Measurements from ENCODE around the gene SETX. TPM values are rescaled to one million over a fixed set of nuclear protein-coding genes. Genes with fewer than 3 reads are reported as not detected.

The SETX gene
- total and polyA plus RNA-seq, 2 of the 13 experiments (the other 11 are each of a cell fraction or from before 2014, with no cell fraction given): 13.2 to 39.0 TPM

- no peak for TF ChIP-seq ATF4 (CRISPR knock-in tag; IDR thresholded peaks at IDR 0.05)
- no peak for TF ChIP-seq RNF219 (CRISPR knock-in tag; IDR thresholded peaks at IDR 0.05)
These were observed 36.2 kb upstream of the SETX start (continued) for GRCh38 chr9:132390966-132391365.

- Histone ChIP-seq H3K27ac (ENCODE audit: extremely low read length, insufficient read depth, low read length) (no peak overlapping the region), H3K4me3 (replicated peaks in 1 of 3; ENCODE audit: insufficient read depth in 1 of 3, low read depth in 2 of 3, low read length in 3 of 3) (no peak overlapping the region), H3K27me3 (ENCODE audit: control insufficient read depth in 1 of 2, insufficient read depth in 2 of 2, low read length in 2 of 2) (no peaks in the 10 kb centered on the region), H3K79me2 (ENCODE audit: insufficient read depth, low read length) (no peaks in the 10 kb centered on the region), H3K36me3 (replicated peaks in 1 of 2; ENCODE audit: control insufficient read depth in 1 of 2, insufficient read depth in 2 of 2, low read length in 2 of 2) (peaks cover 22 to 60% of the 10 kb centered on the region in 2 experiments; a peak in 4 of 5 replicates), H3K9ac (ENCODE audit: insufficient read depth, low read depth, low read length) (no peak overlapping the region), H3K4me1 (ENCODE audit: insufficient read depth, low read length) (no peaks in the 10 kb centered on the region), H3K4me2 (ENCODE audit: low read depth, low read length) (no peak overlapping the region), H3K9me3 (ENCODE audit: low read length) (no peaks in the 10 kb centered on the region), H4K20me1 (ENCODE audit: insufficient read depth, low read length) (no peaks in the 10 kb centered on the region), H2AFZ (ENCODE audit: low read length) (no peak overlapping the region)
- in situ Hi-C loops (cut with HindIII; ENCODE audit: extremely low pct_ligation_motif_present, low pct_unique_long_range_greater_than_20kb): no loop called here
- no TSS peak for BruUV-seq (replicated peaks)
- no peak for DNase-seq (ENCODE audit: low spot score)
- no peak for ATAC-seq
- WGBS (ENCODE audit: low lambda C conversion rate): 98% methylated on average over 4 of the region's 7 CpGs
- no peak for FAIRE-seq
- TF ChIP-seq ZNF576 (CRISPR knock-in tag; IDR thresholded peaks at IDR 0.05) (no peak), ARNTL (CRISPR knock-in tag; IDR thresholded peaks at IDR 0.05) (no peak), NFYB (CRISPR knock-in tag; IDR thresholded peaks at IDR 0.05) (no peak), SP5 (CRISPR knock-in tag; IDR thresholded peaks at IDR 0.05; ENCODE audit: borderline replicate concordance, low read depth) (no peak), MTF1 (CRISPR knock-in tag; IDR thresholded peaks at IDR 0.05) (no peak), PREB (CRISPR knock-in tag; IDR thresholded peaks at IDR 0.05) (no peak), FOXM1 (CRISPR knock-in tag; IDR thresholded peaks at IDR 0.05) (no peak), ZNF83 (CRISPR knock-in tag; IDR thresholded peaks at IDR 0.05; ENCODE audit: borderline replicate concordance) (no peak)
- ChIA-PET POLR2A (no interaction called here), CTCF (ENCODE audit: low intra/inter-chr PET ratio, low total read pairs) (no interaction called here)
- intact Hi-C loops (cut with micrococcal nuclease; ENCODE audit: unreplicated experiment): no loop called here
These were observed 32.3 kb upstream of the SETX start for GRCh38 chr9:132387133-132387532.
